ENCODE measurements around the gene ANKRD9.

Gene ANKRD9

GRCh38 chr14:102513899-102514772, 4.6 kb upstream of the ANKRD9 start:
- DNase-seq (ENCODE audit: low read depth in 2 of 2): no peak

GRCh38 chr14:102512793-102513300, 3.3 kb upstream of the ANKRD9 start:
- DNase-seq (ENCODE audit: low read depth in 2 of 2): no peak

- no peak for DNase-seq (ENCODE audit: low read depth in 2 of 2)
These were observed 2.0 kb upstream of the ANKRD9 start for GRCh38 chr14:102511538-102511937.

GRCh38 chr14:102510616-102511520, 1.3 kb upstream of the ANKRD9 start:
- no peak for DNase-seq (ENCODE audit: low read depth in 2 of 2)

- peak in 1 of 2 donors; percentile 23 for DNase-seq (ENCODE audit: low read depth in 2 of 2)
These were observed 516 bp downstream of the ANKRD9 start for GRCh38 chr14:102508774-102509745.

GRCh38 chr14:102508410-102508773, 1.2 kb downstream of the ANKRD9 start:
- no peak for DNase-seq (ENCODE audit: low read depth in 2 of 2)

GRCh38 chr14:102507857-102508312, 1.7 kb downstream of the ANKRD9 start:
- DNase-seq (ENCODE audit: low read depth in 2 of 2): no peak

GRCh38 chr14:102507081-102507856, 2.3 kb downstream of the ANKRD9 start:
- DNase-seq (ENCODE audit: low read depth in 2 of 2): no peak

GRCh38 chr14:102506626-102506925, 3.0 kb downstream of the ANKRD9 start:
- no peak for DNase-seq (ENCODE audit: low read depth in 2 of 2)

- DNase-seq (ENCODE audit: low read depth in 2 of 2): no peak
These were observed 3.6 kb downstream of the ANKRD9 start for GRCh38 chr14:102505775-102506625.

- no peak for DNase-seq (ENCODE audit: low read depth in 2 of 2)
These were observed 4.5 kb downstream of the ANKRD9 start for GRCh38 chr14:102505000-102505619.

GRCh38 chr14:102504328-102504999, 5.1 kb downstream of the ANKRD9 start:
- no peak for DNase-seq (ENCODE audit: low read depth in 2 of 2)

GRCh38 chr14:102503641-102504327, 5.8 kb downstream of the ANKRD9 start:
- no peak for DNase-seq (ENCODE audit: low read depth in 2 of 2)

- no peak for DNase-seq (ENCODE audit: low read depth in 2 of 2)
These were observed 7.0 kb downstream of the ANKRD9 start for GRCh38 chr14:102502571-102502970.

- no peak for DNase-seq (ENCODE audit: low read depth in 2 of 2)
These were observed 7.7 kb downstream of the ANKRD9 start for GRCh38 chr14:102501751-102502315.

- DNase-seq (ENCODE audit: low read depth in 2 of 2): no peak
These were observed 8.9 kb downstream of the ANKRD9 start for GRCh38 chr14:102500713-102501112.

- DNase-seq (ENCODE audit: low read depth in 2 of 2): no peak
These were observed 9.4 kb downstream of the ANKRD9 start for GRCh38 chr14:102500158-102500662.

Data from stimulated activated CD4-positive, alpha-beta T cell treated with anti-CD3 and anti-CD28 coated beads, Interleukin-4, amount 100 ng/mL, for 48 hours (primary cell).